ENCODE measurements around the gene JAM3. TPM values are rescaled to one million over a fixed set of nuclear protein-coding genes. Genes with fewer than 3 reads are reported as not detected.

JAM3 gene
- total RNA-seq, 1 experiment from 2014 or later: 36.5 TPM

- Histone ChIP-seq H3K56ac (ENCODE audit: insufficient read length, low read depth, low read length) (no peak overlapping the region), H3K9me3 (ENCODE audit: control insufficient read depth, low read depth, low read length) (no peaks in the 10 kb centered on the region), H3K23me2 (ENCODE audit: insufficient read length, low read depth, low read length, poor library complexity, severe bottlenecking) (peaks cover 3% of the 10 kb centered on the region), H4K5ac (ENCODE audit: insufficient read length, low read depth, low read length) (no peak overlapping the region), H4K8ac (replicated peaks; ENCODE audit: insufficient read length, low read depth, low read length) (no peak overlapping the region), H3K79me2 (ENCODE audit: insufficient read depth, low read length) (no peaks in the 10 kb centered on the region), H2AFZ (ENCODE audit: low read length) (no peak overlapping the region), H2BK12ac (ENCODE audit: insufficient read length, low read depth, low read length) (no peak overlapping the region), H2AK5ac (ENCODE audit: insufficient read length, low read length) (no peak overlapping the region), H2BK5ac (ENCODE audit: insufficient read length, low read length) (no peak overlapping the region), H2BK20ac (ENCODE audit: low read depth, low read length, poor library complexity, severe bottlenecking) (no peak overlapping the region), H3K79me1 (ENCODE audit: insufficient read depth, low read depth, low read length, poor library complexity, severe bottlenecking) (no peaks in the 10 kb centered on the region), H3K27ac (ENCODE audit: insufficient read length, low read depth, low read length) (no peak overlapping the region), H3K18ac (ENCODE audit: insufficient read length, low read depth, low read length) (no peak overlapping the region), H2BK15ac (ENCODE audit: low read depth, low read length) (no peak overlapping the region), H3T11ph (ENCODE audit: low read length) (no peak overlapping the region), H3K4ac (ENCODE audit: low read depth, low read length) (no peak overlapping the region), H3K4me2 (ENCODE audit: insufficient read depth, insufficient read length, low read length) (no peak overlapping the region), H4K20me1 (ENCODE audit: control insufficient read depth, insufficient read depth, insufficient read length) (no peaks in the 10 kb centered on the region), H3K4me1 (ENCODE audit: insufficient read depth, low read length) (peaks cover 9% of the 10 kb centered on the region; the same call in 1 of the 2 replicates), H3K27me3 (ENCODE audit: insufficient read depth, low read length) (peaks cover 4% of the 10 kb centered on the region; the same call in 1 of the 2 replicates), H3K14ac (ENCODE audit: insufficient read depth, low read length) (no peak overlapping the region), H3K23ac (ENCODE audit: insufficient read length, low read depth, low read length) (no peak overlapping the region), H4K91ac (ENCODE audit: insufficient read length, low read depth, low read length) (no peak overlapping the region), H3K9ac (ENCODE audit: extremely low read depth, insufficient read length, low read length) (no peak overlapping the region), H2BK120ac (ENCODE audit: low read depth, low read length, poor library complexity, severe bottlenecking) (no peak overlapping the region)
- Mint-ChIP-seq H3K9me3 (no peaks in the 10 kb centered on the region), H3K4me1 (peaks cover 33 to 46% of the 10 kb centered on the region in 2 experiments), H3K4me3 (no peak overlapping the region), H3K27ac (peak overlapping the region in 1 of 3 experiments; percentile 21; a peak in 2 of 7 replicates), H3K36me3 (ENCODE audit: insufficient read depth in 1 of 3, low read depth in 3 of 3) (no peaks in the 10 kb centered on the region), H3K27me3 (ENCODE audit: low read depth) (peaks cover 29% of the 10 kb centered on the region)
- TF ChIP-seq CTCF (conservative IDR thresholded peaks at IDR 0.05): no peak
- WGBS (ENCODE audit: extremely low coverage, insufficient read length, low lambda C conversion rate): no CpG with 5 or more reads among the region's 9 CpGs
- no peak for DNase-seq
These were observed 52.2 kb downstream of the JAM3 start for GRCh38 chr11:134120921-134121526.

All from H9 (cell line).